Liver (tissue), 9 donors: ENCODE results near the gene REXO5. TPM values are rescaled to one million over a fixed set of nuclear protein-coding genes. Genes with fewer than 3 reads are reported as not detected.

ENCODE experiments used
- DNase-seq: peaks from one replicate; pipeline ENCODE4 v3.0.0-alpha.2; 2017; ENCODE audit warnings: low spot score
- H3K27ac ChIP-seq, 2 donors: one replicate each; pipeline ENCODE4 v1.7.0; 2013; ENCODE audit warnings: inconsistent platforms in 2 of 2, low read length in 2 of 2, control low read depth in 1 of 2, low read depth in 1 of 2, mild to moderate bottlenecking in 1 of 2
- H3K27me3 ChIP-seq, 4 donors: one replicate each; pipeline versions ENCODE4 v1.6.1 to v1.7.0; 2013; ENCODE audit warnings: low read length in 3 of 4, inconsistent platforms in 1 of 4, mild to moderate bottlenecking in 1 of 4, moderate library complexity in 1 of 4; ENCODE audit not compliant: control insufficient read depth in 4 of 4, insufficient read depth in 4 of 4
- H3K36me3 ChIP-seq, 4 donors: one replicate each; pipeline versions ENCODE4 v1.6.1 to v1.7.0; 2013; ENCODE audit warnings: low read length in 3 of 4, mild to moderate bottlenecking in 3 of 4, low read depth in 1 of 4, moderate library complexity in 1 of 4; ENCODE audit not compliant: control insufficient read depth in 4 of 4, insufficient read depth in 3 of 4
- H3K4me1 ChIP-seq, 4 donors: one replicate each; pipeline versions ENCODE4 v1.6.1 to v1.7.0; 2013; ENCODE audit warnings: low read length in 3 of 4, mild to moderate bottlenecking in 3 of 4, moderate library complexity in 1 of 4; ENCODE audit not compliant: control insufficient read depth in 4 of 4, insufficient read depth in 4 of 4
- H3K4me3 ChIP-seq, 3 donors: one replicate each; pipeline versions ENCODE4 v1.6.1 to v1.7.0; 2013; ENCODE audit warnings: low read length in 3 of 3, control low read depth in 1 of 3, low read depth in 1 of 3, mild to moderate bottlenecking in 1 of 3
- H3K9ac ChIP-seq, 2 donors: one replicate each; pipeline ENCODE4 v1.7.0; 2013; ENCODE audit warnings: low read length in 2 of 2, mild to moderate bottlenecking in 2 of 2, moderate library complexity in 2 of 2, control low read depth in 1 of 2, low read depth in 1 of 2
- H3K9me3 ChIP-seq, 4 donors: one replicate each; pipeline versions ENCODE4 v1.6.1 to v1.7.0; 2013; ENCODE audit warnings: low read length in 3 of 4; ENCODE audit not compliant: control insufficient read depth in 4 of 4
- ATF3 ChIP-seq: IDR thresholded peaks from 2 replicates; pipeline ENCODE4 v1.6.1; 2016; ENCODE audit warnings: antibody characterized with exemption
- EGR1 ChIP-seq, 2 donors: IDR thresholded peaks; 2 replicates each; pipeline ENCODE4 v1.6.1; 2016 to 2018; ENCODE audit warnings: antibody characterized with exemption in 2 of 2, low read depth in 2 of 2
- FOXA1 ChIP-seq: IDR thresholded peaks from 2 replicates; pipeline ENCODE4 v1.6.1; 2016; ENCODE audit warnings: antibody characterized with exemption
- FOXA2 ChIP-seq: IDR thresholded peaks from 2 replicates; pipeline ENCODE4 v1.6.1; 2016; ENCODE audit warnings: antibody characterized with exemption
- GABPA ChIP-seq, 2 donors: IDR thresholded peaks in 1 of 2; conservative IDR thresholded peaks in 1 of 2; 2 replicates each; pipeline ENCODE4 v1.6.1; 2016; ENCODE audit warnings: antibody characterized with exemption in 2 of 2, mild to moderate bottlenecking in 1 of 2, moderate library complexity in 1 of 2
- HNF4A ChIP-seq, 2 donors: conservative IDR thresholded peaks; 2 replicates each; pipeline ENCODE4 v1.6.1; 2016; ENCODE audit warnings: antibody characterized with exemption in 2 of 2, mild to moderate bottlenecking in 2 of 2
- HNF4G ChIP-seq: IDR thresholded peaks from 2 replicates; pipeline ENCODE4 v1.6.1; 2016; ENCODE audit warnings: antibody characterized with exemption
- JUND ChIP-seq, 2 donors: IDR thresholded peaks; 2 replicates each; pipeline ENCODE4 v1.6.1; 2016; ENCODE audit warnings: antibody characterized with exemption in 2 of 2
- MAX ChIP-seq: IDR thresholded peaks from 2 replicates; pipeline ENCODE4 v1.6.1; 2016; ENCODE audit warnings: antibody characterized with exemption
- NR2F2 ChIP-seq: IDR thresholded peaks from 2 replicates; pipeline ENCODE4 v1.6.1; 2016; ENCODE audit warnings: antibody characterized with exemption
- RAD21 ChIP-seq, 2 donors: IDR thresholded peaks; 2 replicates each; pipeline ENCODE4 v1.6.1; 2016; ENCODE audit warnings: antibody characterized with exemption in 2 of 2, mild to moderate bottlenecking in 2 of 2
- RXRA ChIP-seq, 2 donors: IDR thresholded peaks; 2 replicates each; pipeline ENCODE4 v1.6.1; 2017 to 2018; ENCODE audit warnings: antibody characterized with exemption in 2 of 2, mild to moderate bottlenecking in 1 of 2
- SP1 ChIP-seq: IDR thresholded peaks from 2 replicates; pipeline ENCODE4 v1.6.1; 2018; ENCODE audit warnings: antibody characterized with exemption, mild to moderate bottlenecking
- TAF1 ChIP-seq: conservative IDR thresholded peaks from 2 replicates; pipeline ENCODE4 v1.6.1; 2016; ENCODE audit warnings: antibody characterized with exemption, mild to moderate bottlenecking
- YY1 ChIP-seq: IDR thresholded peaks from 2 replicates; pipeline ENCODE4 v1.6.1; 2016; ENCODE audit warnings: antibody characterized with exemption, mild to moderate bottlenecking
- ZBTB33 ChIP-seq: IDR thresholded peaks from 2 replicates; pipeline ENCODE4 v1.6.1; 2016; ENCODE audit warnings: antibody characterized with exemption
- WGBS: extraction: QIAGEN DNeasy Blood & Tissue Kit; methylation state at CpG from one replicate; pipeline ENCODE4 v1.1.7; 2013; 5-methylcytosine and 5-hydroxymethylcytosine counted together
- polyA plus RNA-seq, 2 donors: library from polyadenylated mRNA; stranded (reverse) in 1 of 2; unstranded in 1 of 2; fragments of 200-250 nt in 1 of 2; fragments of >200 nt in 1 of 2; fragmentation: Nextera tagmentation in 1 of 2; extraction: Ambion mirVana in 1 of 2; gene quantifications; one replicate each; pipeline versions ENCODE4 v1.2.1 to v1.2.3, GENCODE V29; 2013 to 2015
- total RNA-seq, 2 donors: library from RNA; depleted of rRNA; stranded (reverse); fragments of >200 nt; gene quantifications; one replicate each; pipeline ENCODE4 v1.2.3, GENCODE V29; 2014
- TF ChIP-seq, protein P1 (sequence below): fragments of 150-350 bp; IDR thresholded peaks from 2 replicates; pipeline ENCODE4 v1.5.1; 2017; ENCODE audit warnings: improper control_type of control experiment, low read depth, low read length; ENCODE audit not compliant: missing input control
- TF ChIP-seq, protein P2 (sequence below): IDR thresholded peaks from 2 replicates; pipeline ENCODE4 v1.6.1; 2016; ENCODE audit warnings: antibody characterized with exemption, mild to moderate bottlenecking
- donor health status: healthy.
- donor health status: healthy.
- donor health status: healthy.
- donor health status: healthy.
- donor health status: healthy.

REXO5 gene
- total and polyA plus RNA-seq, 4 donors = 0.83 to 10.6 (median 1.8) TPM

DNA sequence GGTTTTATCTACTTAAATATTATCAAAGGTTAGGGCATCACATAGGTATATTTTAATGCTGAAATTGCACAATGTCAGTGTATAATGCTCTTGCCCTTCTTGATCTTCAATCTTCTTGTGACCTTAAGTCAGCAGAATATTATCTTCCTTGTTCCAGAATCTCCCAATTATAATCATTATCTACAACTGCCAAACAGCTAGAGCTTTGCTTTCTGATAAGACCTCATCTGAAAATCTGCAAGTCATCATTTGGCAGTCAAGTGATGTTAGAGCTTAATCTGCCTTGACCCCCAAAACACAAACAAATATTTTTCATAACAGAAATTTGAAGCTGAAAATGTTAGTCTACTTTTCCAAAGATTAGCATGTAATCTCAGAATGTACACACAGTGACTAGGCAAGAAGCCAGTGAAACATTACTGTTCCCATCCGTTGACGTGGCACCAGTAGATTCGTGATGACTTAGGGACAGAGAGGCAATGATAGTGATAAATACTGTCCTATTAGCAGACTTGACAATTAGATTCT, 19.8 kb downstream of the REXO5 start:
- 56% methylated on average over 3 of the region's 3 CpGs for WGBS
- Histone ChIP-seq H3K4me3 (no peak overlapping the region), H3K27me3 (no peaks in the 10 kb centered on the region), H3K27ac (no peak overlapping the region), H3K9me3 (no peaks in the 10 kb centered on the region), H3K9ac (no peak overlapping the region), H3K36me3 (peaks cover 0 to 2% (median 0%) of the 10 kb centered on the region in 4 donors), H3K4me1 (no peaks in the 10 kb centered on the region)
- no peak for DNase-seq
- TF ChIP-seq TAF1 = no peak
- no peak for TF ChIP-seq NR2F2
- no peak for TF ChIP-seq YY1
- no peak for TF ChIP-seq ATF3
- TF ChIP-seq FOXA1 = no peak
- TF ChIP-seq MAX = no peak
- TF ChIP-seq ZBTB33 = no peak

- H3K4me3 ChIP-seq = no peak overlapping the region
- no peak overlapping the region for H3K9ac ChIP-seq
- no peaks in the 10 kb centered on the region for H3K4me1 ChIP-seq
- no peak for TF ChIP-seq ZBTB33
- TF ChIP-seq ATF3 = no peak
- no peak for TF ChIP-seq JUND (IDR thresholded peaks at IDR 0.05)
- TF ChIP-seq YY1 = no peak
- no peak for TF ChIP-seq EGR1 (IDR thresholded peaks at IDR 0.05; ENCODE audit: low read depth in 2 of 2)
- TF ChIP-seq RAD21 (IDR thresholded peaks at IDR 0.05) = no peak
- no peak for TF ChIP-seq RXRA (IDR thresholded peaks at IDR 0.05)
- TF ChIP-seq GABPA (IDR thresholded peaks at IDR 0.05 in 1 of 2, conservative IDR thresholded peaks at IDR 0.05 in 1 of 2) = no peak
- no peak for TF ChIP-seq FOXA1
- TF ChIP-seq SP1 = no peak
- TF ChIP-seq NR2F2 = no peak
- TF ChIP-seq HNF4A (conservative IDR thresholded peaks at IDR 0.05) = no peak
- TF ChIP-seq HNF4G = no peak
- no peak for TF ChIP-seq MAX
- TF ChIP-seq TAF1 = no peak
- TF ChIP-seq, protein P1, sequence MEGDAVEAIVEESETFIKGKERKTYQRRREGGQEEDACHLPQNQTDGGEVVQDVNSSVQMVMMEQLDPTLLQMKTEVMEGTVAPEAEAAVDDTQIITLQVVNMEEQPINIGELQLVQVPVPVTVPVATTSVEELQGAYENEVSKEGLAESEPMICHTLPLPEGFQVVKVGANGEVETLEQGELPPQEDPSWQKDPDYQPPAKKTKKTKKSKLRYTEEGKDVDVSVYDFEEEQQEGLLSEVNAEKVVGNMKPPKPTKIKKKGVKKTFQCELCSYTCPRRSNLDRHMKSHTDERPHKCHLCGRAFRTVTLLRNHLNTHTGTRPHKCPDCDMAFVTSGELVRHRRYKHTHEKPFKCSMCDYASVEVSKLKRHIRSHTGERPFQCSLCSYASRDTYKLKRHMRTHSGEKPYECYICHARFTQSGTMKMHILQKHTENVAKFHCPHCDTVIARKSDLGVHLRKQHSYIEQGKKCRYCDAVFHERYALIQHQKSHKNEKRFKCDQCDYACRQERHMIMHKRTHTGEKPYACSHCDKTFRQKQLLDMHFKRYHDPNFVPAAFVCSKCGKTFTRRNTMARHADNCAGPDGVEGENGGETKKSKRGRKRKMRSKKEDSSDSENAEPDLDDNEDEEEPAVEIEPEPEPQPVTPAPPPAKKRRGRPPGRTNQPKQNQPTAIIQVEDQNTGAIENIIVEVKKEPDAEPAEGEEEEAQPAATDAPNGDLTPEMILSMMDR = no peak
- TF ChIP-seq FOXA2 = no peak
- TF ChIP-seq, protein P2, sequence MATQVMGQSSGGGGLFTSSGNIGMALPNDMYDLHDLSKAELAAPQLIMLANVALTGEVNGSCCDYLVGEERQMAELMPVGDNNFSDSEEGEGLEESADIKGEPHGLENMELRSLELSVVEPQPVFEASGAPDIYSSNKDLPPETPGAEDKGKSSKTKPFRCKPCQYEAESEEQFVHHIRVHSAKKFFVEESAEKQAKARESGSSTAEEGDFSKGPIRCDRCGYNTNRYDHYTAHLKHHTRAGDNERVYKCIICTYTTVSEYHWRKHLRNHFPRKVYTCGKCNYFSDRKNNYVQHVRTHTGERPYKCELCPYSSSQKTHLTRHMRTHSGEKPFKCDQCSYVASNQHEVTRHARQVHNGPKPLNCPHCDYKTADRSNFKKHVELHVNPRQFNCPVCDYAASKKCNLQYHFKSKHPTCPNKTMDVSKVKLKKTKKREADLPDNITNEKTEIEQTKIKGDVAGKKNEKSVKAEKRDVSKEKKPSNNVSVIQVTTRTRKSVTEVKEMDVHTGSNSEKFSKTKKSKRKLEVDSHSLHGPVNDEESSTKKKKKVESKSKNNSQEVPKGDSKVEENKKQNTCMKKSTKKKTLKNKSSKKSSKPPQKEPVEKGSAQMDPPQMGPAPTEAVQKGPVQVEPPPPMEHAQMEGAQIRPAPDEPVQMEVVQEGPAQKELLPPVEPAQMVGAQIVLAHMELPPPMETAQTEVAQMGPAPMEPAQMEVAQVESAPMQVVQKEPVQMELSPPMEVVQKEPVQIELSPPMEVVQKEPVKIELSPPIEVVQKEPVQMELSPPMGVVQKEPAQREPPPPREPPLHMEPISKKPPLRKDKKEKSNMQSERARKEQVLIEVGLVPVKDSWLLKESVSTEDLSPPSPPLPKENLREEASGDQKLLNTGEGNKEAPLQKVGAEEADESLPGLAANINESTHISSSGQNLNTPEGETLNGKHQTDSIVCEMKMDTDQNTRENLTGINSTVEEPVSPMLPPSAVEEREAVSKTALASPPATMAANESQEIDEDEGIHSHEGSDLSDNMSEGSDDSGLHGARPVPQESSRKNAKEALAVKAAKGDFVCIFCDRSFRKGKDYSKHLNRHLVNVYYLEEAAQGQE = no peak
- H3K9me3 ChIP-seq = no peaks in the 10 kb centered on the region
- no peaks in the 10 kb centered on the region for H3K27me3 ChIP-seq
- H3K36me3 ChIP-seq = peaks cover 0 to 5% (median 2%) of the 10 kb centered on the region in 4 donors
- DNase-seq = no peak
- WGBS = 94% methylated on average over 1 of the region's 1 CpG
- no peak overlapping the region for H3K27ac ChIP-seq
Observed at GRCh38 chr16:20829536-20829935, 23.2 kb downstream of the REXO5 start.
